ENCODE data around the gene HK2.
A peak's percentile ranks its signal among the peaks of the same experiment; 100 is the strongest.
"Not testable (repeated sequence)": the region's sequence is repeated elsewhere in the genome, so short reads cannot be mapped to it uniquely, and the experiment has no call there.

The HK2 gene

DNA sequence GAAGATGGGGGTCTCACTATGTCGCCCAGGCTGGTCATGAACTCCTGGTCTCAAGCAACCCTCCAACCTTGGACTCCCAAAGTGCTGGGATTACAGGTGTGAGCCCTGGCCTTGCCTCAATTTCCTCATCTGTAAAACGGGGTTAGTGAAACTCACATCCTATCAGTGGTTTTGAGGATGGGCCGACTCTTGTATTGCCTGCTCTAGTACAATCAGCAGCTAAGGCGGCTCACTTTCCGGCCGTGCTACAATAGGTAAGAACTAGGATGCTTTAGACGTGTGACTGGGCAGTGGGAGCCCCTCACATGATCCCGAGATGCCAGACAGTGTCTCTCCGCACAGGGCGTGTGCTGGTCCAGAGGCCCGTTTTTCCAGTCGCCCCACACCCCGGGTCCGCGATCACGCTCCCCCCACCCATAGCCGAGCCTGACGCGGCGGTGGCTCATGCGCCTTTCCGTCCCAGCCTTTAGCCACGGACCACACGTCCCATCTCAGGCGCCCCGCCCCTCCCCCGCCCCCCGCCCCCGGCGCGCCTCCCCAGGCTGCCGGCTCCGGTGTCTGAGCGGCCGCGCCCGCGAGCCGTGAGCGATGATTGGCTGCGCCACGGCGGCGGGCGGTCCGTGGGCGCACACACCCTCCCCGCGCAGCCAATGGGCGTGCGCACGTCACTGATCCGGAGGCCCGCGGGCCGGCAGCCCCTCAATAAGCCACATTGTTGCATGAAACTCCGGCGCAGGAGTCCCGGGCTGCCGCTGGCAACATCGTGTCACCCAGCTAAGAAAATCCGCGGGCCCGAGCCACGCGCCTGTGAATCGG is at the start of gene HK2:
HK2 (plus strand) TSS at position 710 of the 816 bp plus-strand sequence. CDS start 454 bp downstream, outside the sequence.
- DNase-seq, result peak; percentile 88

DNA sequence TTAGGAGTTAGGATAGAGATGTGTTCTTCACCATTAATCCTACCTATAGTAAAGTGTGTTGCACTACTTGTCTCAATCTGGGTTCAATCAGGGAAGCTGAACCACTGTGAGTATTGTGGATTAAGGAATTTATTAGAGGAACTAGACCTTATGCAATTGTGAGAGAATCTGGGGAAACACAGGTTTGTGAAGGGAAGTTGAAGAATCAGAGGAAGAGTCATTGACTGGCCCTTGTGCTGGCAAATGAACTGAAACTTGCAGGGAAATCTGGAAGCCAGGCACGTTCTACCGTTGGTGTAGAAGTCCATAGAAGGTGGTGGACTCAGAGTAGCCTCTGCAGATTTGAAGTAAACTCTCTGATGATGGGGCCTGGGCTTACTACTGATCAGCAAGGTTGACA is 44.7 kb upstream of the HK2 start:
- no peak for DNase-seq

DNA sequence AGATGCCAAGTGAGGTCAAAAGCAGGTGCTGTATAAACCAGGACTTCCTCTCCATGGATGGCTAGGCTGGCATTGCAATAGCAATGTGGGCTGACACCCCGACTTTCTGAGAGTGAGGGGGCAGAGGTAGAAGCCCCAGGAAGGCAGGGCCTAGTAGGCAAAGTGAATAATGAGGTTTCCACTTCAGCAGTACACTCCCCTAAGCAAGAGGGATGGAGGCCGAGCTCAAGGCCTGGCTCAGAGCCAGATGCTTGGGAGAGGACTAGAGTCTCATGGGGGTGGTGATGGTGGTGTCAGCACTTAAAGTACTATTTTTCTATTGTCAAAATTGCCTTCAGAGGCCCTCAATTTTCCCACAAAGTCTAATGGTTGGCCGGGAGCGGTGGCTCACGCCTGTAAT is 41.6 kb upstream of the HK2 start:
- no peak for DNase-seq

DNA sequence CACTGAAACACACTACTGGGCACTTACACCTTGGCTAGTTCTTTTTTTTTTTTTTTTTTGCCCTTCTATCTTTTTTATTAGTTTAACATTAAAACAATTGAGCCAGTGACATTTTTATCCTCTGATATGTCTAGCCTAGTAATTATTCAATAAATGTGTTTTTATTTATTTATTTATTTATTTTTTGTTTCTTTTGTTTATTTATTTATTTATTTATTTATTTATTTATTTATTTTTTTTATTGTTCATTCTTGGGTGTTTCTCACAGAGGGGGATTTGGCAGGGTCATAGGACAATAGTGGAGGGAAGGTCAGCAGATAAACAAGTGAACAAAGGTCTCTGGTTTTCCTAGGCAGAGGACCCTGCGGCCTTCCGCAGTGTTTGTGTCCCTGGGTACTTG is 39.0 kb upstream of the HK2 start:
- not testable (repeated sequence) for DNase-seq

DNA sequence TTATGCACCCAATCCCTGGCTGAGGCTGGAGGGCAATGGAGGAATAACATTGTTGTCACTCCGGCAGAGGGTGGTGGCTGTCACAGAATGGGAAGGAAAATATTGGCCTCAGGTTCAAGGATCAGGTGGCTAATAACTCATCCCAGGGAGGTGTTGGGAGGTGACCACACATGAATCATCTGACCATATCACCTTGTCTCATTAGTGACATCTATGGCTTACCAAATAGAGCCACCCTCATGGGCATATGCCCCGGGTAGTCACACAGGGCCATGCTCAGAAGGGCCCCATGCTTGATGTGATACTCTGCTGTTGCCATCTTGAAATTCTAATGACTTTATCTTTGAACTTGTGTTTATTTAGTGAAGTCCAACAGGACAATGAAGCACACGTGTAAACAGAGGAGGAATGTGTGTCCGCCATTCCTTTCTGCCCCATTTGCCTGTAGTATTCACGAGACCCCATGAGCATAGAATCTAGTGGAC is 27.5 kb upstream of the HK2 start:
- no peak for DNase-seq

- no peak for DNase-seq
Observed at GRCh38 chr2:74806920-74807319, 27.0 kb upstream of the HK2 start.

DNA sequence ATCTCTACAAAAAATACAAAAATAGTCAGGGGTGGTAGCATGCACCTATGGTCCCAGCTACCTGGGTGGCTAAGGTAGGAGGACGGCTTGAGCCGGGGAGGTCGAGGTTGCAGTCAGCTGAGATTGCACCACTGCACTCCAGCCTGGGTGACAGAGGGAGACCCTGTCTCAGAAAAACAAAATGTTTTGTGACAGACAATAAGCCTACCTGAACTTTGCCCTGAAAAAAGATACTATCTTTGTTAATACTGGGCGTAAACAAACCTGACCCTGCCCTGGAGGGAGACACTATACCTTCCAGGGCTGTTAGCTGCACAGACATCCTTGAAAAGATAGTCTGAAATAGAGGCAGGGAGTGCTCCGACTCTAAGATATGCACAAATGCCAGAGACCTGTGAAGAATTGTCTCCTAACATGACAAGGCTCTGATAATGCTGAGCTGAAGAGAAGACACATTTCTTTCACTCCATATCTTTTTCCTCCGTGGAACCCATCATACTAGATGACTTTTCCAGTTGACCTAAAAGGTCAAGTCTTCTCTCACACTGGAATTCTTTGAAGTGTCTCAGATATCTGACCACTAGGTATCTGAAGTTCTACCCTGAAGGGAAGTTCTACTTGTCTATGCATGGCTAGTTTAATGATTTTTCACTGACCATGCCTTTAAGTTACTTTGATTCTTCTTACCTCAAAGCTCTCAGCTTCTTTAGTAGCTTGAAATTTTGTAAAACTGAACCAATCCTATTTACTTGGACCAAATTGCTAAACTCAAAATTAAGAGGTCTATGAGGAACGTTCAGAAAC is 20.9 kb upstream of the HK2 start:
- no peak for DNase-seq

DNA sequence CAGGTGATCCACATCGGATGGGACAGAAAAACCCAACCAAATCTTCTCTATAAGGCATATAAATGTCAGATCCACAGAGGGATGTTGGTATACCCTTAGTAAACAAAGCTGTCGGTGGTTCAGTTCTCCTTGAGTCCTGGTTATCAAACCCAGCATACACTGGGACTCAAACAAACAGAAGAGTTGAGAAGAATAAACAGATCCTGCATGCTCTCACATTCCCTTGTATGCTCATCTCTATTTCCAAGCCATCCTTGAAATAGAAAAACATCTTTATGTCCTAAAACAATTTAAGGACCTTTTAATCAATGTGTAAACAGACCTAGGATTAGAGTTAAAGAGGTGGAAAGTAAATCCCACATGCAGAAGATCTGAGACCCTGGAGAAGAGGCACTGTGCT is 19.8 kb upstream of the HK2 start:
- DNase-seq, result no peak

GRCh38 chr2:74815941-74816340 is 18.0 kb upstream of the HK2 start:
- DNase-seq, result no peak

- no peak for DNase-seq
Observed at GRCh38 chr2:74816540-74817303, 17.2 kb upstream of the HK2 start.

DNA sequence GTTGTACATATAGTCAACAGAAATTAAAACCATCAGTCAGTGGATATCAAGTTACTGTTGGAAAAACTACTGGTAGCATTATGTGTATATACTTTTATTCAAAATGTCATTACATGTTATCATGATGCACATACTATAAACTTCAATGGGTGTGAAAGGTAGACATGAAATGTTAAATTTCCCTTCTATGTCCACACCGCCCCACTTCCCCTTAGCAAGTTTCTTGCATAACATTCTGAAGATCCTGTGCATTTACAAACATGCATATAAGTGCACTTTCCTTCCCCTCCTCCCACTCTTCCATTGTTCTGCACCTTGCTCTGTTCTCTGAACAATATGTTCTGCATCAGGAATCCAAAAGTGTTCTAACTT is 16.6 kb upstream of the HK2 start:
- DNase-seq, result no peak

DNA sequence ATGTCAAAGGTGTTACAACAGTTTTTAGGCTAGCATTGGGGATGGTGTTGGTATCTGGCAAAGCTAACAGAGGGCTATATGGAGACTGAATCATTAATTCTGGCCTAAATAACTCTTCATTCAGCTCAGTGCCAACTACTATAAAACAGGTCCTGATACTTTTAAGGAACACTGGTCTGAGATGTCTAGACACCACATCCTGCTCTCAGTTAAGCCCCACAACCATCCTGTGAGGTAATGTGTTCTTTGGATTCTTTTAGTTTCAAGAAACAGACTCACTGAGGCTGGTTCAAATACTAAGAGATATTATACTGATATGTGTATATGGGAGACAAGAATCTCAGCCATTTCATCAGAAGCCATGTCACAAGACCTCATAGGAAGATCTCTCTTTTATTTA is 14.2 kb upstream of the HK2 start:
- DNase-seq, result no peak

DNA sequence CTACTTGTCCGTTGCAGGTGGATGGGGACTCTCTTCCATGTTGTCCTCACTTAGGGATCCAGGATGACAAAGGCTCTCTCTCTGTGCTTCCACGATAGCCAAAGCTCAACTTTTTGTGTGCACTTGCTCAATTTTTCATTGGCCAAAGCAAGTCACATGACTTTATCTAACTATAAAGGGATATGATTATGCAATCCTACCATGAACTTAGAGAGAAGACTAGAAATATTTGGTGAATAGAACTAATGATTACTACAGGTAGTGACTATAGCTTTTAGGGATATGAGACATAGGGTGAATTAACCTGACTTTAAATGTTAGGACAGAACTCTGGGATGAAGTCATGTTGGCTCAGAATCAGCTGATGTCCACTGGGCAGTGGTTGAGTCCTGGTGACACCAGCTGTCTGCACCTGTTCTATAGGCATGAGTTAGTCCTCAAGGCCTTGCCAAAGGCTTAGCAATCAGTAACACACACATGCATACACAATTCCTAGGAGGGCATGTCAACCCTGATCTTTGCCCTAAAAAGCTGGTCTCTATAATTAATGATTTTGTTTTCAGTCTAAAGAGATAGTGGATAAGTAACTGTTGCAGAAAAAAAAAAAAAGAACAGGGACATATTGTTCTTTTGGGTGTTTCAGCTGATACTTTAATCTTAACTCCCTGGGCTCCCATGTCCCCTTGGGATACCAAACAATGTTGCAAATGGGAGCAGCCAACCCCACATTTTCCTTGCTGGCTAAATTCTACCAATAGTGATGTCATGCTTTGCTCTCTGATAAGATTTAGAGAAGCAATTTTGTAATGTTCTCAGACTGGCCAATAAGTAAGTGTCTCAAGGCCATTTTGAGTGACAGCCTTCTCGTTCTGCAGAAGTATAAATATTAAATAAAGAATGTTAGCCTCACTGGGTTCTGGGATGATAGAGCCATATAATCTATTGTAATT is 12.5 kb upstream of the HK2 start:
- no peak for DNase-seq

DNA sequence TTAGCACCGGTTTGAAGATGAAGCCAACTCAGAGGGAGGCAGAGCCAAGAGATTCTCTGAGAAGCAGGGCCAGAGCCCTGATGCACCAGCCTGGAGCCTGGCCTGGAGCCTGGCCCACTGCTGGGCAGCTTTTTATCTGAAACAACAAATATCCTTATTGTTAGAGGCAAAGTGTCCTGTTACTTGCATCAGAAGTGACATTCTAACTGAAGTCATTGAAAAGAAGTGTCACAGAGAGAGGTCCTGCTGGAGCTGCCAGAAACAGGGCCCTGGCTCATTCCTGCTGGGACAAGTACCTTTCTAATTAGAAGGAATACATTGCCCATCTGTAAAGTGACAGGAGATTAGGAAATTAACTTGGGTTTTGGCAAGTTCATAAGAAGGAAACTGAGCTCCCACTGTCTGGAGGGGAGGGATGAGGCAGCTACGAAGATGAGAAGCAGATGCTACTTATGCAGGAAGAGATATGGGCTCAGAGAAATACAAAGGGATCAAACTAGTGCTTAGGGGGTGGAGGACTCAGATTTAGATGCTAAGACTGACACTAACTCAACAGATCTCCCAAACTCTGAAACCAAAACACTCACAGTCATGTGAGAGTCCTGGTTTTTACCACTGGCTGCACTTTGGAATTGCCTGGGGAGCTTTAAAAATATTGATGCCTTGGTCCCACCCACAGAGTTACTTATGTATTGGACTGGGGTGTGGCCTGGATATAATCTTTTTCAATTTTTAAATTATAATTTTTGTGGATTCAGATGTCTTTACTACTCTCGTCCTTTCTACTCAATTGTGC is 11.0 kb upstream of the HK2 start:
- no peak for DNase-seq

DNA sequence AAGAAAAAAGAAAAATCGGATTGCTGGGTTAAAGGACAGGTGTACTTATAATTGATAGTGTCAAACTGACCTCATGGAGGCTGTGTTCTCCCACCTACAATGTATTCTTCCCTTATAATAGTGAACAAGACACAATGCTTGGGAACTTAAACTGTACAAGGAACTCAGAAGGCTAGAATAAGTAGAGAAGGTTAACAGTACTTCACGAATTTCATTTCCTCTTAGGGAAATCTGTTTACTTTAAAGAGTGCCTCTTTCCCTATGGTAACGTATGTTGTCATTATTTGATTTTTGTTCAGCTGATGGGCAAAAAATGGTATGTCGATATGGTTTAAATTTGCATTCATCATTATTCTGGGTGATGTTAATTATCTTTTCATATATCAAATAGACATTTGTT is 9.2 kb upstream of the HK2 start:
- DNase-seq, result no peak

DNA sequence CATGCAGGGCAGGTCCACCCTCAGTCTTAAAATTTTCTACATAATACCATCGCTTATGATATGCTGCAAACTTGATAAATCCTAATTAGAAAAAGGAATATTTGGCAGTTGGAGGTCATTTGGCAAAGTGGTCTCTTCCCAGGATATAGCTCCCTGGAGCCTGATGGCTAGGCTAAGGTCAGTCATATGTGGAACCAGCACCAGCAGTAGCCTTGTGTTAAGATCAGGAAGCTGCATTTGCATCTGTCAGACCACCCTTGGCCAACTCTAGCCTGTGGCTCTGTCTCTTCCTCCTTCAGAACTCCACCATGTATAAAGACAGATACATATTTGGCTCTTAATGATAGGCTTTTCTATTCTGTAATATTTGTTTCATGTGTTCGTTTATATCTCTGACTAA is 5.4 kb upstream of the HK2 start:
- DNase-seq, result no peak

DNA sequence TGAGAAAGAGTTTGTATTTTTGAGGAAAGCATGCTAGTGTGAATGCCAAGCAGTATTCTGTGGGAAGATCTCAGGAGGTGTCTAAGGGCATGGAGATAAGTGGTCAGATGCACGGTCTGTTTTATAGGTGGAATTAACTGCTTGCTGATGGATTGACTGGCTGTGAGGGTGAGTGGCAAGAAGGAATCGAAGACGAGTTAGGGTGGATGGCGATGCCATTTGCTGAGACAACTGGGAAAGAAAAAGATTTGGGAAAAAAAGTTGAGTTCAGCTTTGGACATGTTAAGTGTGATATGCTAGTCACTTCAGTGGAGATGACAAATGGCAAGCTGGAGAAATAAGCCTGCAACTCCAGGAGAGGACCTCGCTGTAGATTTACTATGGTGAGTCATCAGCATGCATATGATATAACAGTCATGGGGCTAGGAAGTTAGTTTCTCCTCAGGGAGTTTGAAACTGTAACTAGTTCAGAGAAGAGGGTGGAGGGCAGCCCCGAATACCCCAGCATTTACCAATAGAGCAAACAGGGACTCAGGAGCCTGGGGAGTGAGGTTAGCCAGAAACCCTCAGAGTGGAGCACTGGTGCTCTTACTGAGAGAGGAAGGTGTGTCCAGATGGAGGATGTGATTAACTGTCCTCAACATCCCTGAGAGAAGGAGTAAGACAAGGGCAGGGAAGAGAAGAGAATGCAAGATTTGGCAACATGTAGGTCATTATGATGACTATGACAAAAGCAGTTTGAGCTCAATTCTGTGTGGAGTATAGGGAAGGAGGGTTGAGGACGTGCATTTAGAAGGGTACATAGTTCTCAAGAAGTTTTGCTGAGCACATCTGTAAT is 2.0 kb upstream of the HK2 start:
- DNase-seq, result no peak

GRCh38 chr2:74834234-74834791 is 386 bp downstream of the HK2 start:
- DNase-seq, result peak; percentile 37

DNA sequence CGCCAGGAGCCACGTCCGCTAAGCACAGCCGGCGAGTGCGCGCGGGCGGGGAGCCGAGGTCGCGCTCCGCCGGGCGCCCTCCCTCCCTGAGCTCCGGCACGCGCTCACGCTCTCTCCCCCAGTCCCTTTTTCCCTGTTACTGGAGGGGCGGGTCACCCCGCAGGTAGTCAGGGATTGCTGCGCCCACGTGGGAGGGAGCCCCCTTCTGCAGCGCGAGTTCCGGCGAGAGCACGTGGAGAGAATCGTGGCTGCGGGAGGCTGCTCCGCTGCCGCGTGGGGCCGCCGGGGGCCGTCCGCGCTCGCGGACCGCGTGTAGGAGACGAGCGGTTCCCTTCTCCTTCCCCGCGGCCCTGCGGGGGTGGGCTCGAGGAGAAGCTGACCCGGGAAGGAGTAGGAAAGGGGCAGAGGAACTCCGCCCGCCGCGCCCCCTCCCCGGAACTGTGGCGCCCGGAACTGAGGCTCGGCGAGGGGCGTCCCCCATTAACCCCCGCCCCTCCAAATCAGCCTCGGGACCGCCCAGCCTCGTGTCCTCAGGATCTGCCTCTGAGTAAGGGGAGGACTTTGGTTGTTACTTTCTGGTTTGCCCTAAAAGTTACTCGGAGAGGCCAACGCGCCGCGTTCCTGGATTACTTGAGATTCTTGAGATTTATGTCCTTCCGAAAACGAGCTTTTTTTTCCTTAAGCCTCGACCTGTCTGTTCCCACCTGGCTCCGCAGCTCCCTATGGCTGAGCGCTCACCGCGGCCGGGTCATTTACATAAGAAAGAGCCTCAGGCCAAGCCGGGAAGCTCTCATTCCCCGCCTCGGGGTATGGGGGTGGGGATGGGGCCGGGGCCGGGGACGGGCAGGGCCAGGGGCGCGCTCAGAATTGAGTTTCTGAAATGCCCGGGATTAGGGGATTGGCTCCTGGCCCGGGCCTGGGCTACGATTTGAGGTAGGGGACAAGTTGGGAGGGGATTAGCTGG is 1.1 kb downstream of the HK2 start:
- peak; percentile 75 for DNase-seq

All from CD4-positive, alpha-beta T cell treated with Interleukin-6 for 4 hours (primary cell).